ENCODE measurements around the gene ZNF384. TPM values are rescaled to one million over a fixed set of nuclear protein-coding genes. Genes with fewer than 3 reads are reported as not detected.

ZNF384 gene
- total RNA-seq, 3 donors from 2014 or later = 54.5 to 67.8 (median 64.3) TPM

DNA sequence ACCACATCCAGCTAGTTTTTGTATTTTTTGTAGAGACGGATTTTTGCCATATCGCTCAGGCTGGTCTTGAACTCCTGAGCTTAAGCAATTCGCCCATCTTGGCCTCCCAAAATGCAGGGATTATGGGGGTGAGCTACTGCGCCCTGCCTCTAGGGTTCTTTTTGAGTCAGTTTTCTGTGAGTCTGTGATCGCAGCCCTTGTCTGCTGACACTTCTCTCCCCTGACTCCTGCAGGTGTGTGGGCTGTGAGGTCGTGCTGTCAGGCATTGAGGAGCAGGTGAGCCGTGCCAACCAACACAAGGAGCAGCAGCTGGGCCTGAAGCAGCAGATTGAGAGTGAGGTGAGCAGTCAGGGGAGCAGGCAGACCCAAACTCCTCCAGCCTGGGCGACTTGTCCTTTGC, 41.0 kb upstream of the ZNF384 start:
- Histone ChIP-seq H3K9me3 (no peaks in the 10 kb centered on the region), H3K36me3 (ENCODE audit: low read depth) (peaks cover 7% of the 10 kb centered on the region), H3K4me1 (ENCODE audit: low read depth) (no peaks in the 10 kb centered on the region), H3K4me3 (no peak overlapping the region)
- TF ChIP-seq, protein P1, sequence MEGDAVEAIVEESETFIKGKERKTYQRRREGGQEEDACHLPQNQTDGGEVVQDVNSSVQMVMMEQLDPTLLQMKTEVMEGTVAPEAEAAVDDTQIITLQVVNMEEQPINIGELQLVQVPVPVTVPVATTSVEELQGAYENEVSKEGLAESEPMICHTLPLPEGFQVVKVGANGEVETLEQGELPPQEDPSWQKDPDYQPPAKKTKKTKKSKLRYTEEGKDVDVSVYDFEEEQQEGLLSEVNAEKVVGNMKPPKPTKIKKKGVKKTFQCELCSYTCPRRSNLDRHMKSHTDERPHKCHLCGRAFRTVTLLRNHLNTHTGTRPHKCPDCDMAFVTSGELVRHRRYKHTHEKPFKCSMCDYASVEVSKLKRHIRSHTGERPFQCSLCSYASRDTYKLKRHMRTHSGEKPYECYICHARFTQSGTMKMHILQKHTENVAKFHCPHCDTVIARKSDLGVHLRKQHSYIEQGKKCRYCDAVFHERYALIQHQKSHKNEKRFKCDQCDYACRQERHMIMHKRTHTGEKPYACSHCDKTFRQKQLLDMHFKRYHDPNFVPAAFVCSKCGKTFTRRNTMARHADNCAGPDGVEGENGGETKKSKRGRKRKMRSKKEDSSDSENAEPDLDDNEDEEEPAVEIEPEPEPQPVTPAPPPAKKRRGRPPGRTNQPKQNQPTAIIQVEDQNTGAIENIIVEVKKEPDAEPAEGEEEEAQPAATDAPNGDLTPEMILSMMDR (IDR thresholded peaks at IDR 0.05) = no peak
- ATAC-seq = no peak
- intact Hi-C loops (cut with DNase I, micrococcal nuclease) = loop anchor here in 1 of 2 donors (10.0 kb wide), 1 partner anchor 95 kb away; the partner anchor contains the start of genes GPR162 and P3H3
- no peak for DNase-seq

DNA sequence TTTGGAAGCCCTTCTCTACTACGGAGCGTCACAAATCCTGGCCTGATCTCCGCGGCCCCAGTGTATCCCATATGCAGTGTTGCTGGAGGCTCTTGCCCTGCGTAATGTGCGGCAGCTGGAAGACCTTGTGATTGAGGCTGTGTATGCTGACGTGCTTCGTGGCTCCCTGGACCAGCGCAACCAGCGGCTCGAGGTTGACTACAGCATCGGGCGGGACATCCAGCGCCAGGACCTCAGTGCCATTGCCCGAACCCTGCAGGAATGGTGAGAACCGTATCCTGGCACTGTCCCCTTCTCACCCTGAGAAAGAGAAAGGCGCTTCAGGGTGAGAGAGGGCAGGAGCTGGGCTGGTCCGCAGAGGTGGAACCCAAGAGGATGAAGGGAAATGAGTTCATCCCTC, 40.0 kb upstream of the ZNF384 start:
- DNase-seq = no peak
- Histone ChIP-seq H3K36me3 (ENCODE audit: low read depth) (peaks cover 7% of the 10 kb centered on the region), H3K4me3 (no peak overlapping the region), H3K9me3 (no peaks in the 10 kb centered on the region), H3K4me1 (ENCODE audit: low read depth) (no peaks in the 10 kb centered on the region)
- TF ChIP-seq, protein P1 (IDR thresholded peaks at IDR 0.05) = no peak
- ATAC-seq = no peak
- intact Hi-C loops (cut with DNase I, micrococcal nuclease) = no loop called here

DNA sequence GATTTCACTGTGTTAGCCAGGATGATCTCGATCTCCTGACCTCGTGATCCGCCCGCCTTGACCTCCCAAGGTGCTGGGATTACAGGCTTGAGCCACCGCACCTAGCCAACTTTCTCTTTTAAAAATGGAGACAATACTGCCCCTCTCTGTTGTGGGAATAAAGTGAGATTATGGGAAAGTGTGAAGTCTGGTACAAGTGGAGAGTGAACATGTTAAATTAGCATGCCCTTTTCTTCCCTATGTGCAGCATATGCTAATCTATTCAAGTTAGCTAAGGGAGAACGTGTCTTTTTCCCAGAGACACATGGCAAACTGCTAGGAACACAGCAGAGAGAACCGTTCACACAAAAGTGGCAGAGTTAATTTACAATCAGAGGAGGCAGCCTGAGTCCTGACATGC, 36.2 kb upstream of the ZNF384 start:
- TF ChIP-seq, protein P1 (IDR thresholded peaks at IDR 0.05) = no peak
- no peaks in the 10 kb centered on the region for H3K9me3 ChIP-seq
- H3K4me1 ChIP-seq (ENCODE audit: low read depth) = no peaks in the 10 kb centered on the region
- no peak for ATAC-seq
- no peaks in the 10 kb centered on the region for H3K36me3 ChIP-seq (ENCODE audit: low read depth)
- intact Hi-C loops (cut with DNase I, micrococcal nuclease) = no loop called here
- no peak for DNase-seq
- no peak overlapping the region for H3K4me3 ChIP-seq

DNA sequence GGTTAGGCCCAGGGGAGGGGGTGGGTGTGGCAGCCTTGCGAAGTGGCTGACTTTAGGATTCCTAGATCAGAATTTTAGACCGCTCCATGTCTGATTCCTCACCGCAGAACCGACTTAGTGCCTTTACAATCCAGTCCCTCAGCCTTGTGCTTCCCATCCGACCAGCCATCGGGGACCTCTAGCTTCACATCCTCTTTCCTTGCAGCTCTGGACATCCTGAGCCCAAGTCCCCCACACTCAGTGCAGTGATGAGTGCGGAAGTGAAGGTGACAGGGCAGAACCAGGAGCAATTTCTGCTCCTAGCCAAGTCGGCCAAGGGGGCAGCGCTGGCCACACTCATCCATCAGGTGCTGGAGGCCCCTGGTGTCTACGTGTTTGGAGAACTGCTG, 35.2 kb upstream of the ZNF384 start:
- H3K9me3 ChIP-seq = no peaks in the 10 kb centered on the region
- H3K4me1 ChIP-seq (ENCODE audit: low read depth) = no peaks in the 10 kb centered on the region
- ATAC-seq (peak; percentile 21), DNase-seq (peak; percentile 35 to 56 (median 50))
- H3K36me3 ChIP-seq (ENCODE audit: low read depth) = no peaks in the 10 kb centered on the region
- intact Hi-C loops (cut with DNase I, micrococcal nuclease) = no loop called here
- TF ChIP-seq, protein P1 (IDR thresholded peaks at IDR 0.05) = no peak
- H3K4me3 ChIP-seq = peak overlapping the region; percentile 23

DNA sequence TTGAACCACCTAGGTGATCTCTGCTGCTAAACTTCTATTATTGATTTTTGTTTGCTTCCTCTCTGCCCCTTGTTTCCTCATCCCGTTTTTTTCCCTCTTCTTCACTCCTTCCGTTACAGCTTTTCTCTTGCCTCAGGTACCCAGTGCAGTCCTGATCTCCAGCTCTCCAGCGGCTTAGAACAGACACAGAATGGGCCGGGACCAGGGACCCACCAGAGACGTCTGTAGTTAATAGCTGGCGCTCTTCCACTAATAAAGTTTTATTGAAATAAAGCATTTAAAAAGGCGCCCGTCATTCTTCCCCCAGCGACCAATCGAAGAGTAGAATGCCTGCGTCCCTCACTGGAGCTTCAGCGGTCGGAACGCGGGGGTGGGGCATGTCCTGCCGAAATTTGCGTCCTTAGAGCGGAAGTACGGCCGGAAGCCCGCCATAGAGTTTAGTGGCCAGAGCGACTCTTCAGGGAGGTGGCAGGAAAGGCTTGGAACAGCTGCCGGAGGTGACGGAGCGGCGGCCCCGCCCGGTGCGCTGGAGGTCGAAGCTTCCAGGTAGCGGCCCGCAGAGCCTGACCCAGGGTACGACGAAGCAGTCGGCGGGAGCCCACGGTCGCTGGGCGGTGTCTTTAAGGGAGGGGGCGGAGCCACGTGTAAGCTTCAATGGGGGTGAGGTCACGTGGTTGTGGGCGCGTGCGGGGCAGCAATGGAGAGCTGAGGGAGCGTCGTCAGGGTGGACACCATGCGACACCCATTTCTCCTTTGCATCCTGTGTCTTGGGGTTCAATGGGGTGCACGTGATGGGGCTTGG, 34.6 kb upstream of the ZNF384 start, which contains the start of gene COPS7A:
Gene COPS7A, plus strand, starts transcription at position 440 of the 802 bp plus-strand sequence. CDS start 611 bp downstream, outside the sequence.
- intact Hi-C loops (cut with DNase I, micrococcal nuclease) = no loop called here
- DNase-seq (peak; percentile 98 to 99 (median 99)), ATAC-seq (peak; percentile 98)
- H3K4me1 ChIP-seq (ENCODE audit: low read depth) = no peaks in the 10 kb centered on the region
- TF ChIP-seq, protein P1 (IDR thresholded peaks at IDR 0.05) = no peak
- no peaks in the 10 kb centered on the region for H3K36me3 ChIP-seq (ENCODE audit: low read depth)
- no peaks in the 10 kb centered on the region for H3K9me3 ChIP-seq
- peak within 1 kb of the TSS; percentile 23 for H3K4me3 ChIP-seq

All from mucosa of descending colon (tissue), 3 donors.